GM18909 (cell line): ENCODE results near the gene WDR91.
A peak's percentile ranks its signal among the peaks of the same experiment; 100 is the strongest.
"Not testable (repeated sequence)": the region's sequence is repeated elsewhere in the genome, so short reads cannot be mapped to it uniquely, and the experiment has no call there.

Experiments used
- ATAC-seq: cut with Tn5 transposase; IDR thresholded peaks from one replicate; pipeline ENCODE4 v1.9.1; 2021; ENCODE audit warnings: mild to moderate bottlenecking; ENCODE audit not compliant: unreplicated experiment, poor library complexity

The WDR91 gene

GRCh38 chr7:135234727-135235126, 23.4 kb upstream of the WDR91 start:
- no peak for ATAC-seq

- not testable (repeated sequence) for ATAC-seq
These were observed 22.8 kb upstream of the WDR91 start for GRCh38 chr7:135234095-135234494.

- ATAC-seq = no peak
These were observed 22.2 kb upstream of the WDR91 start, which contains the start of gene STRA8 for GRCh38 chr7:135233570-135233969. TSS of gene STRA8 (plus strand) at chr7:135233838. CDS start at chr7:135240525, 6,687 bp downstream.

- no peak for ATAC-seq
These were observed 21.4 kb upstream of the WDR91 start for GRCh38 chr7:135232720-135233119.

- no peak for ATAC-seq
These were observed 20.8 kb upstream of the WDR91 start for GRCh38 chr7:135232087-135232486.

GRCh38 chr7:135231686-135232085, 20.4 kb upstream of the WDR91 start:
- ATAC-seq = no peak

GRCh38 chr7:135224027-135224426, 12.7 kb upstream of the WDR91 start:
- no peak for ATAC-seq

GRCh38 chr7:135217645-135218509, 6.6 kb upstream of the WDR91 start:
- no peak for ATAC-seq

- no peak for ATAC-seq
These were observed 4.4 kb upstream of the WDR91 start for GRCh38 chr7:135215698-135216097.

GRCh38 chr7:135215180-135215579, 3.9 kb upstream of the WDR91 start:
- ATAC-seq = no peak

GRCh38 chr7:135213831-135214230, 2.5 kb upstream of the WDR91 start:
- ATAC-seq = no peak

- not testable (repeated sequence) for ATAC-seq
These were observed 790 bp upstream of the WDR91 start for GRCh38 chr7:135211946-135212685.

- no peak for ATAC-seq
These were observed 493 bp downstream of the WDR91 start for GRCh38 chr7:135210888-135211178.

GRCh38 chr7:135209225-135209834, 2.0 kb downstream of the WDR91 start:
- ATAC-seq = no peak

GRCh38 chr7:135208102-135208793, 3.1 kb downstream of the WDR91 start:
- ATAC-seq = no peak

- peak; percentile 16 for ATAC-seq
These were observed 3.8 kb downstream of the WDR91 start for GRCh38 chr7:135207406-135208101.

- peak; percentile 27 for ATAC-seq
These were observed 4.4 kb downstream of the WDR91 start for GRCh38 chr7:135206941-135207391.

- no peak for ATAC-seq
These were observed 5.5 kb downstream of the WDR91 start for GRCh38 chr7:135205850-135206249.

- no peak for ATAC-seq
These were observed 6.5 kb downstream of the WDR91 start for GRCh38 chr7:135204876-135205275.

GRCh38 chr7:135204341-135204749, 7.0 kb downstream of the WDR91 start:
- ATAC-seq = no peak
